AG04449 (cell line): ENCODE measurements around the gene FSCN2.

ENCODE experiments used
- CTCF ChIA-PET: fragments of 350-600 bp; formaldehyde crosslinking; extraction: SDS; loops from one replicate; lab custom pipeline; 2021; ENCODE audit warnings: antibody characterized with exemption; lab: Yijun Ruan, JAX
- POLR2A ChIA-PET: fragments of 400-600, 350-600 bp; formaldehyde crosslinking; extraction: SDS; loops from one replicate; lab custom pipeline; 2020; ENCODE audit warnings: antibody characterized with exemption, inconsistent platforms; lab: Yijun Ruan, JAX
- DNase-seq: peaks from one replicate; pipeline ENCODE4 v3.0.0-alpha.2; 2010; ENCODE audit warnings: low read depth, low spot score
- H3K4me3 ChIP-seq: 2 replicates; pipeline ENCODE4 v1.5.1; 2011; ENCODE audit warnings: low read depth, mild to moderate bottlenecking, control low read depth, low read length
- CTCF ChIP-seq: IDR thresholded peaks from one replicate; pipeline ENCODE4 v1.5.1; 2011; ENCODE audit warnings: mild to moderate bottlenecking, moderate library complexity, low read length, control low read depth, inconsistent platforms; ENCODE audit not compliant: insufficient read depth; ENCODE audit errors: missing control alignments

Gene FSCN2

GRCh38 chr17:81517009-81517338, 11.2 kb upstream of the FSCN2 start:
- no peak for TF ChIP-seq CTCF
- CTCF ChIA-PET = interaction anchor here (8.3 kb wide), 1 partner anchor 84 kb away, joined by 59 read pairs; no protein-coding TSS in a partner anchor
- H3K4me3 ChIP-seq = peak overlapping the region; percentile 83
- POLR2A ChIA-PET = interaction anchor here (1.1 to 1.6 kb wide), 2 partner anchors 25 to 83 kb away, joined by 3 read pairs; no protein-coding TSS in a partner anchor
- no peak for DNase-seq

GRCh38 chr17:81517339-81518112, 10.7 kb upstream of the FSCN2 start:
- H3K4me3 ChIP-seq = peak overlapping the region; percentile 83
- TF ChIP-seq CTCF = no peak
- ChIA-PET CTCF (interaction anchor here (0.9 to 8.3 kb wide), 2 partner anchors 12 to 83 kb away, joined by 3 to 59 read pairs; no protein-coding TSS in a partner anchor), POLR2A (interaction anchor here (0.6 to 2.2 kb wide), 5 partner anchors 9 to 25 kb away, joined by 3 to 9 read pairs (median 5); no protein-coding TSS in a partner anchor)
- no peak for DNase-seq

- TF ChIP-seq CTCF = no peak
- POLR2A ChIA-PET = interaction anchor here (0.6 to 2.2 kb wide), 7 partner anchors 10 to 34 kb away, joined by 3 to 9 read pairs (median 5); partner anchors contain the start of gene FAAP100
- no peak for DNase-seq
- peak overlapping the region; percentile 52 for H3K4me3 ChIP-seq
- CTCF ChIA-PET = interaction anchor here (0.8 to 8.3 kb wide), 5 partner anchors 11 to 265 kb away, joined by 3 to 59 read pairs (median 3); no protein-coding TSS in a partner anchor
These were observed 9.9 kb upstream of the FSCN2 start for GRCh38 chr17:81518113-81518784.

GRCh38 chr17:81518785-81519283, 9.3 kb upstream of the FSCN2 start:
- ChIA-PET POLR2A (interaction anchor here (0.7 to 2.2 kb wide), 7 partner anchors 10 to 83 kb away, joined by 3 to 9 read pairs (median 5); partner anchors contain the start of gene FAAP100), CTCF (interaction anchor here (0.8 to 8.3 kb wide), 6 partner anchors 11 to 266 kb away, joined by 3 to 59 read pairs (median 4); no protein-coding TSS in a partner anchor)
- no peak for TF ChIP-seq CTCF
- H3K4me3 ChIP-seq = peak overlapping the region; percentile 52
- no peak for DNase-seq

GRCh38 chr17:81519284-81520020, 8.7 kb upstream of the FSCN2 start:
- ChIA-PET CTCF (interaction anchor here (0.8 to 8.3 kb wide), 4 partner anchors 11 to 81 kb away, joined by 3 to 59 read pairs (median 4); no protein-coding TSS in a partner anchor), POLR2A (interaction anchor here (0.9 to 2.2 kb wide), 6 partner anchors 11 to 82 kb away, joined by 3 to 9 read pairs (median 5); no protein-coding TSS in a partner anchor)
- DNase-seq = no peak
- TF ChIP-seq CTCF = peak; percentile 28
- peak overlapping the region; percentile 52 for H3K4me3 ChIP-seq
